Amniotic epithelial cell (primary cell): ENCODE results near the gene AAK1.
A peak's percentile ranks its signal among the peaks of the same experiment; 100 is the strongest.
"Not testable (repeated sequence)": the region's sequence is repeated elsewhere in the genome, so short reads cannot be mapped to it uniquely, and the experiment has no call there.

Source experiments
- DNase-seq: peaks from one replicate; pipeline ENCODE4 v3.0.0-alpha.2; 2010; ENCODE audit warnings: low read depth

AAK1 gene

GRCh38 chr2:69452687-69453086, 190.9 kb downstream of the AAK1 start:
- no peak for DNase-seq

GRCh38 chr2:69450735-69451416, 192.7 kb downstream of the AAK1 start:
- peak; percentile 8 for DNase-seq

GRCh38 chr2:69449906-69450305, 193.6 kb downstream of the AAK1 start:
- peak; percentile 29 for DNase-seq

GRCh38 chr2:69443673-69444072, 199.9 kb downstream of the AAK1 start:
- DNase-seq = not testable (repeated sequence)

- DNase-seq = not testable (repeated sequence)
Measured at GRCh38 chr2:69439499-69439898, 204.0 kb downstream of the AAK1 start.

- DNase-seq = no peak
Measured at GRCh38 chr2:69438580-69438979, 205.0 kb downstream of the AAK1 start.

GRCh38 chr2:69437751-69438154, 205.8 kb downstream of the AAK1 start:
- no peak for DNase-seq

GRCh38 chr2:69436938-69437750, 206.4 kb downstream of the AAK1 start, which contains the start of gene NFU1:
Gene NFU1 (minus strand): TSS chr2:69437435. CDS start chr2:69437422, 13 bp downstream.
- peak; percentile 94 for DNase-seq

GRCh38 chr2:69436596-69436937, 207.0 kb downstream of the AAK1 start:
- peak; percentile 5 for DNase-seq

- DNase-seq = no peak
Measured at GRCh38 chr2:69434753-69435152, 208.8 kb downstream of the AAK1 start.

GRCh38 chr2:69429491-69430183, 213.9 kb downstream of the AAK1 start:
- no peak for DNase-seq

GRCh38 chr2:69428981-69429380, 214.6 kb downstream of the AAK1 start:
- no peak for DNase-seq

GRCh38 chr2:69424419-69424818, 219.1 kb downstream of the AAK1 start:
- no peak for DNase-seq

GRCh38 chr2:69422198-69422597, 221.3 kb downstream of the AAK1 start:
- DNase-seq = peak; percentile 12

GRCh38 chr2:69419111-69419510, 224.4 kb downstream of the AAK1 start:
- DNase-seq = not testable (repeated sequence)

GRCh38 chr2:69416147-69416546, 227.4 kb downstream of the AAK1 start:
- no peak for DNase-seq
